GM12878 (cell line): ENCODE data around the gene DNAI2. TPM values are rescaled to one million over a fixed set of nuclear protein-coding genes. Genes with fewer than 3 reads are reported as not detected.

Experiments
- ATAC-seq: fragments of 200-7000 bp; cut with Tn5 transposase; 3 replicates; pipeline ENCODE4 v1.9.1; 2020; ENCODE audit warnings: mild to moderate bottlenecking, moderate library complexity
- BruUV-seq: library from RNA; stranded (reverse); fragments of 400-500 nt; replicated peaks from 2 replicates; lab custom pipeline; 2021; lab: Mats Ljungman, UMichigan
- CTCF ChIA-PET: fragments of 300-600 bp; sonication (Branson Sonifier 250); formaldehyde crosslinking; extraction: SDS; loops from one replicate; lab custom pipeline; 2021; ENCODE audit warnings: inconsistent platforms; lab: Yijun Ruan, JAX
- POLR2A ChIA-PET: fragments of 350-600 bp; formaldehyde crosslinking; extraction: SDS; loops from one replicate; lab custom pipeline; 2021; ENCODE audit warnings: inconsistent platforms; lab: Charles Lee
- RAD21 ChIA-PET: fragments of 300-600 bp; sonication (Branson Sonifier 250); formaldehyde crosslinking; loops from one replicate; lab custom pipeline; 2023; ENCODE audit warnings: antibody characterized with exemption; ENCODE audit not compliant: unreplicated experiment; lab: Charles Lee
- SMC1A ChIA-PET: fragments of 300-600 bp; sonication (Branson Sonifier 250); formaldehyde crosslinking; loops from one replicate; lab custom pipeline; 2023; ENCODE audit not compliant: unreplicated experiment, uncharacterized antibody; lab: Charles Lee
- DNase-seq: peaks from one replicate; pipeline ENCODE4 v3.0.0-alpha.2; 2011; ENCODE audit warnings: low read depth, low spot score
- FAIRE-seq: peaks from 3 replicates; lab custom pipeline; 2011; peaks lifted over from hg19 to GRCh38; lab: Jason Lieb, UNC
- H2AFZ ChIP-seq: 2 replicates; pipeline ENCODE4 v1.6.0; 2011; ENCODE audit warnings: low read depth, low read length, control low read depth; ENCODE audit not compliant: control insufficient read depth
- H3K27ac ChIP-seq: 2 replicates; pipeline ENCODE4 v1.5.1; 2011; ENCODE audit warnings: control low read depth; ENCODE audit not compliant: control insufficient read depth, insufficient read depth
- H3K27me3 ChIP-seq, 2 experiments: replicated peaks in 1 of 2; 2 replicates each; pipeline versions ENCODE4 v1.6.0 to v1.6.1; 2011; ENCODE audit warnings: low read length in 1 of 2; ENCODE audit not compliant: control insufficient read depth in 2 of 2, insufficient read depth in 2 of 2
- H3K36me3 ChIP-seq, 2 experiments: 2 replicates each; pipeline ENCODE4 v1.5.1; 2011; ENCODE audit warnings: low read length in 1 of 2; ENCODE audit not compliant: control insufficient read depth in 2 of 2, insufficient read depth in 2 of 2
- H3K4me1 ChIP-seq: 2 replicates; pipeline ENCODE4 v1.6.1; 2011; ENCODE audit warnings: mild to moderate bottlenecking, low read length, moderate library complexity, mixed read lengths; ENCODE audit not compliant: control insufficient read depth, insufficient read depth
- H3K4me2 ChIP-seq: 2 replicates; pipeline ENCODE4 v1.6.0; 2011; ENCODE audit warnings: control low read depth; ENCODE audit not compliant: control insufficient read depth, insufficient read depth
- H3K4me3 ChIP-seq: fragments of 200-600 bp; sonication (generic); 2 replicates; pipeline ENCODE4 v1.5.1; 2016
- H3K79me2 ChIP-seq: 2 replicates; pipeline ENCODE4 v1.6.0; 2011; ENCODE audit warnings: low read length; ENCODE audit not compliant: control insufficient read depth, insufficient read depth
- H3K9ac ChIP-seq: 2 replicates; pipeline ENCODE4 v1.8.0; 2011; ENCODE audit warnings: low read length, control low read depth, mixed read lengths; ENCODE audit not compliant: control insufficient read depth, insufficient read depth
- H3K9me3 ChIP-seq: replicated peaks from 3 replicates; pipeline ENCODE4 v1.5.1; 2011; ENCODE audit warnings: mild to moderate bottlenecking, low read length; ENCODE audit not compliant: control insufficient read depth, insufficient read depth
- H4K20me1 ChIP-seq: 2 replicates; pipeline ENCODE4 v1.6.0; 2011; ENCODE audit not compliant: control insufficient read depth, insufficient read depth
- BCL11A ChIP-seq: IDR thresholded peaks from 2 replicates; pipeline ENCODE4 v1.6.1; 2011; ENCODE audit warnings: low read depth, low read length
- E4F1 ChIP-seq: fragments of 450-650 bp; IDR thresholded peaks from 2 replicates; pipeline ENCODE4 v1.6.1; 2018; ENCODE audit warnings: borderline replicate concordance, mild to moderate bottlenecking; ENCODE audit not compliant: partially characterized antibody
- EED ChIP-seq: sonication (generic); IDR thresholded peaks from 2 replicates; pipeline ENCODE4 v1.6.1; 2016; ENCODE audit warnings: antibody characterized with exemption, low read depth
- EGR1 ChIP-seq, 2 experiments: IDR thresholded peaks; 1 replicate in 1 of 2; 2 replicates in 1 of 2; pipeline ENCODE4 v1.6.1; 2011 to 2012; ENCODE audit warnings: low read depth in 2 of 2, low read length in 2 of 2, borderline replicate concordance in 1 of 2, mild to moderate bottlenecking in 1 of 2, moderate library complexity in 1 of 2
- GATAD2B ChIP-seq: fragments of 450-650 bp; conservative IDR thresholded peaks from 2 replicates; pipeline ENCODE4 v1.6.1; 2017; ENCODE audit warnings: low read depth, mild to moderate bottlenecking, moderate library complexity
- HDAC6 ChIP-seq: fragments of 200-600 bp; sonication (generic); IDR thresholded peaks from one replicate; pipeline ENCODE4 v1.8.0; 2017; ENCODE audit warnings: antibody characterized with exemption; ENCODE audit not compliant: unreplicated experiment
- IKZF1 ChIP-seq: fragments of 450-650 bp; conservative IDR thresholded peaks from 2 replicates; pipeline ENCODE4 v1.6.1; 2017; ENCODE audit warnings: antibody characterized with exemption, mild to moderate bottlenecking
- IRF4 ChIP-seq: IDR thresholded peaks from 2 replicates; pipeline ENCODE4 v1.6.1; 2011; ENCODE audit warnings: low read depth, low read length
- JUNB ChIP-seq: IDR thresholded peaks from 2 replicates; pipeline ENCODE4 v1.6.1; 2016; ENCODE audit warnings: antibody characterized with exemption, mild to moderate bottlenecking
- MEF2B ChIP-seq: fragments of 450-650 bp; IDR thresholded peaks from 2 replicates; pipeline ENCODE4 v1.6.1; 2018; ENCODE audit warnings: mild to moderate bottlenecking, moderate library complexity; ENCODE audit not compliant: partially characterized antibody, poor library complexity, severe bottlenecking
- NFIC ChIP-seq: IDR thresholded peaks from 2 replicates; pipeline ENCODE4 v1.6.1; 2012; ENCODE audit warnings: low read depth, mild to moderate bottlenecking, inconsistent platforms, low read length, moderate library complexity
- NR2F1 ChIP-seq: fragments of 450-650 bp; conservative IDR thresholded peaks from 2 replicates; pipeline ENCODE4 v1.6.1; 2017; ENCODE audit warnings: mild to moderate bottlenecking
- POLR2AphosphoS2 ChIP-seq: IDR thresholded peaks from 2 replicates; pipeline ENCODE4 v1.6.1; 2011; ENCODE audit warnings: low read depth, mild to moderate bottlenecking, low read length, improper control_type of control experiment, moderate library complexity
- RELA ChIP-seq: fragments of 450-650 bp; IDR thresholded peaks from 2 replicates; pipeline ENCODE4 v1.8.0; 2014; ENCODE audit warnings: borderline replicate concordance; ENCODE audit not compliant: partially characterized antibody
- RUNX3 ChIP-seq: IDR thresholded peaks from 2 replicates; pipeline ENCODE4 v1.6.1; 2012; ENCODE audit warnings: low read length, inconsistent platforms
- SPI1 ChIP-seq: IDR thresholded peaks from 2 replicates; pipeline ENCODE4 v1.6.1; 2011; ENCODE audit warnings: low read depth, mild to moderate bottlenecking, low read length, moderate library complexity, borderline replicate concordance; ENCODE audit not compliant: insufficient read depth
- YBX1 ChIP-seq: fragments of 450-650 bp; IDR thresholded peaks from 2 replicates; pipeline ENCODE4 v1.6.1; 2016; ENCODE audit warnings: antibody characterized with exemption
- WGBS: methylation state at CpG from one replicate; pipeline ENCODE4 v1.1.6; 2016; ENCODE audit warnings: low lambda C conversion rate; ENCODE audit not compliant: insufficient replicate concordance, insufficient coverage; ENCODE audit errors: missing lambda C conversion rate; 5-methylcytosine and 5-hydroxymethylcytosine counted together
- in situ Hi-C: fragments of 300-500 bp; cut with MboI; formaldehyde crosslinking; loops from 9 replicates; pipeline ENCODE4 v1.14.3; 2018; ENCODE audit warnings: mixed read lengths
- intact Hi-C: fragments of 100-400 bp; cut with micrococcal nuclease; formaldehyde crosslinking; loops from one replicate; pipeline ENCODE4 v1.14.2; 2022; ENCODE audit not compliant: unreplicated experiment
- polyA plus RNA-seq, 11 experiments: library from polyadenylated mRNA; depleted of rRNA in 4 of 11; unstranded in 6 of 11; stranded (reverse) in 5 of 11; fragments of >200 nt; fragmentation: Nextera tagmentation in 4 of 11; fragmentation: Illumina TruSeq in 1 of 11; extraction: Ambion mirVana in 4 of 11; extraction: Trizol in 1 of 11; gene quantifications; 1 replicate in 1 of 11; 2 replicates in 10 of 11; pipeline versions ENCODE4 v1.2.1 to v1.2.3, GENCODE V29; 2011 to 2016; ENCODE audit warnings: inconsistent platforms in 2 of 11, missing spikeins in 2 of 11, low read depth in 1 of 11
- total RNA-seq, 4 experiments: library from RNA; depleted of rRNA in 3 of 4; stranded (reverse); fragments of >200 nt in 3 of 4; fragmentation: Illumina TruSeq in 1 of 4; extraction: Trizol in 1 of 4; gene quantifications; 2 replicates each; pipeline versions ENCODE4 v1.2.1 to v1.2.3, GENCODE V29; 2013 to 2021
- TF ChIP-seq, protein P1 (sequence below): fragments of 450-650 bp; IDR thresholded peaks from 2 replicates; pipeline ENCODE4 v1.6.1; 2017; ENCODE audit warnings: mild to moderate bottlenecking, moderate library complexity

DNAI2 gene
- total and polyA plus RNA-seq, 10 of the 15 experiments (the other 5 are each of a cell fraction or from before 2014, with no cell fraction given) = 0.04 to 1.8 (median 0.13) TPM

- Histone ChIP-seq H3K9ac (no peak overlapping the region), H3K9me3 (no peaks in the 10 kb centered on the region), H4K20me1 (no peaks in the 10 kb centered on the region), H3K36me3 (no peaks in the 10 kb centered on the region), H2AFZ (peak overlapping the region; percentile 34; the same call in 1 of the 2 replicates), H3K27ac (peak overlapping the region; percentile 74), H3K27me3 (no peaks in the 10 kb centered on the region), H3K79me2 (no peaks in the 10 kb centered on the region), H3K4me2 (peak overlapping the region; percentile 55; the same call in 1 of the 2 replicates), H3K4me1 (peaks cover 25% of the 10 kb centered on the region), H3K4me3 (no peak overlapping the region)
- no peak for FAIRE-seq
- ChIA-PET RAD21 (interaction anchor here (2.2 to 8.8 kb wide), 2 partner anchors 8 to 89 kb away, joined by 5 to 102 read pairs; no protein-coding TSS in a partner anchor), SMC1A (interaction anchor here (0.9 to 10.6 kb wide), 2 partner anchors 7 to 16 kb away, joined by 3 to 101 read pairs; no protein-coding TSS in a partner anchor), POLR2A (interaction anchor here (0.6 to 1.0 kb wide), 2 partner anchors 75 to 128 kb away, joined by 3 read pairs; no protein-coding TSS in a partner anchor), CTCF (interaction anchor here (0.6 to 1.9 kb wide), 5 partner anchors 9 to 77 kb away, joined by 3 to 6 read pairs (median 3); no protein-coding TSS in a partner anchor)
- 40% methylated on average over 11 of the region's 11 CpGs for WGBS
- in situ Hi-C loops = loop anchor here (25.0 kb wide), 1 partner anchor 1877 kb away; no protein-coding TSS in a partner anchor
- no TSS peak for BruUV-seq
- peak; percentile 65 for ATAC-seq
- intact Hi-C loops = no loop called here
- no peak for DNase-seq
- TF ChIP-seq BCL11A (peak; percentile 52), YBX1 (no peak), IKZF1 (peak; percentile 87), MEF2B (peak; percentile 68), IRF4 (peak; percentile 76), HDAC6 (no peak), SPI1 (peak; percentile 23; the same call in 1 of the 2 replicates), JUNB (peak; percentile 47; the same call in 1 of the 2 replicates), EGR1 (IDR thresholded peaks at IDR 0.05; ENCODE audit: borderline replicate concordance in 1 of 2, low read depth in 2 of 2, low read length in 2 of 2) (0 out of 3 replicates have a peak, but pooled peaks of 1 of the 2 experiments have one; percentile 17), RUNX3 (peak; percentile 64), E4F1 (no peak), EED (peak; percentile 81), GATAD2B (peak; percentile 69), POLR2AphosphoS2 (no peak), NFIC (peak; percentile 43; the same call in 1 of the 2 replicates), RELA (peak; percentile 42), NR2F1 (peak; percentile 76)
- TF ChIP-seq, protein P1, sequence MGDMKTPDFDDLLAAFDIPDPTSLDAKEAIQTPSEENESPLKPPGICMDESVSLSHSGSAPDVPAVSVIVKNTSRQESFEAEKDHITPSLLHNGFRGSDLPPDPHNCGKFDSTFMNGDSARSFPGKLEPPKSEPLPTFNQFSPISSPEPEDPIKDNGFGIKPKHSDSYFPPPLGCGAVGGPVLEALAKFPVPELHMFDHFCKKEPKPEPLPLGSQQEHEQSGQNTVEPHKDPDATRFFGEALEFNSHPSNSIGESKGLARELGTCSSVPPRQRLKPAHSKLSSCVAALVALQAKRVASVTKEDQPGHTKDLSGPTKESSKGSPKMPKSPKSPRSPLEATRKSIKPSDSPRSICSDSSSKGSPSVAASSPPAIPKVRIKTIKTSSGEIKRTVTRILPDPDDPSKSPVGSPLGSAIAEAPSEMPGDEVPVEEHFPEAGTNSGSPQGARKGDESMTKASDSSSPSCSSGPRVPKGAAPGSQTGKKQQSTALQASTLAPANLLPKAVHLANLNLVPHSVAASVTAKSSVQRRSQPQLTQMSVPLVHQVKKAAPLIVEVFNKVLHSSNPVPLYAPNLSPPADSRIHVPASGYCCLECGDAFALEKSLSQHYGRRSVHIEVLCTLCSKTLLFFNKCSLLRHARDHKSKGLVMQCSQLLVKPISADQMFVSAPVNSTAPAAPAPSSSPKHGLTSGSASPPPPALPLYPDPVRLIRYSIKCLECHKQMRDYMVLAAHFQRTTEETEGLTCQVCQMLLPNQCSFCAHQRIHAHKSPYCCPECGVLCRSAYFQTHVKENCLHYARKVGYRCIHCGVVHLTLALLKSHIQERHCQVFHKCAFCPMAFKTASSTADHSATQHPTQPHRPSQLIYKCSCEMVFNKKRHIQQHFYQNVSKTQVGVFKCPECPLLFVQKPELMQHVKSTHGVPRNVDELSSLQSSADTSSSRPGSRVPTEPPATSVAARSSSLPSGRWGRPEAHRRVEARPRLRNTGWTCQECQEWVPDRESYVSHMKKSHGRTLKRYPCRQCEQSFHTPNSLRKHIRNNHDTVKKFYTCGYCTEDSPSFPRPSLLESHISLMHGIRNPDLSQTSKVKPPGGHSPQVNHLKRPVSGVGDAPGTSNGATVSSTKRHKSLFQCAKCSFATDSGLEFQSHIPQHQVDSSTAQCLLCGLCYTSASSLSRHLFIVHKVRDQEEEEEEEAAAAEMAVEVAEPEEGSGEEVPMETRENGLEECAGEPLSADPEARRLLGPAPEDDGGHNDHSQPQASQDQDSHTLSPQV = peak; percentile 10; the same call in 1 of the 2 replicates
Measured at GRCh38 chr17:74289688-74290087, 15.7 kb downstream of the DNAI2 start.
